ENCODE results near the gene C20orf96. TPM values are rescaled to one million over a fixed set of nuclear protein-coding genes. Genes with fewer than 3 reads are reported as not detected.

Gene C20orf96
- total and polyA plus RNA-seq, 2 of the 4 experiments (the other 2 are of a cell fraction), result 2.0 to 9.8 TPM

DNA sequence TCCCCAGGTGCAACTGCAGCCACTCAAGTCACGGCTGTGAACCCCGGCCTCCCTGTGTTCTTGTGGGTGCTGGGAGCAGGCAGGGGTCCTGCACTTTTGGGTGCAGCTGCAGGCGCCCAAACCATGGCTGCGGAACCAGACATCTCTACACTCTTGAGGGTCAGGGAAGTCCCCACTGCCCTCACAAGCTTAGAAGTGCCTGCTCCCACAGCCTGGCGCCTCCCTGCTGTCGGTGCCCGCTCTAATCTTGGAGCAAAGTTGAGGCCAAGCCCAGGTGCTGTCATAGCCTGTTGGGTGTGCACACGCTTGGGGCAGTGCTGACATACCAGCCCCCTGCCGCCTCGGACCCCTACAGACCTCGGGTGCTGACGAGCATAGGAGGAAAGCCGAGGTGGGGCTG lies 26.8 kb downstream of the C20orf96 start:
- peak overlapping the region; percentile 50 for H2AK9ac ChIP-seq (replicated peaks; ENCODE audit: low read depth, low read length, poor library complexity)
- no peaks in the 10 kb centered on the region; the same call in 1 of the 2 replicates for H3K9me1 ChIP-seq (ENCODE audit: insufficient read depth, low read length)
- no peaks in the 10 kb centered on the region for H3K36me3 ChIP-seq (ENCODE audit: control insufficient read depth, insufficient read depth, low read length)
- H3K4ac ChIP-seq (ENCODE audit: low read depth, low read length), result no peak overlapping the region
- no peak overlapping the region for H2BK20ac ChIP-seq (ENCODE audit: low read depth, low read length)
- H3K27ac ChIP-seq (ENCODE audit: insufficient read depth, low read length), result no peak overlapping the region
- no peaks in the 10 kb centered on the region for H3K9me3 ChIP-seq (ENCODE audit: control insufficient read depth, insufficient read depth, low read length)
- no peak overlapping the region for H4K8ac ChIP-seq (ENCODE audit: low read depth in 2 of 2, low read length in 2 of 2)
- no peak overlapping the region for H2AK5ac ChIP-seq (ENCODE audit: low read depth, low read length)
- H3K23ac ChIP-seq (ENCODE audit: low read depth, low read length), result no peak overlapping the region
- CTCF ChIA-PET, result interaction anchor here (0.5 kb wide), 1 partner anchor 358 kb away, joined by 4 read pairs; no protein-coding TSS in a partner anchor
- no peak overlapping the region for H3K14ac ChIP-seq (replicated peaks; ENCODE audit: low read depth, low read length)
- in situ Hi-C loops (cut with MboI; ENCODE audit: low sequenced_read_pairs), result no loop called here
- no peaks in the 10 kb centered on the region for H4K20me1 ChIP-seq (ENCODE audit: insufficient read depth, low read length)
- no peak for TF ChIP-seq SMC3 (IDR thresholded peaks at IDR 0.05; ENCODE audit: low read depth, low read length)
- no peak for TF ChIP-seq RAD21 (IDR thresholded peaks at IDR 0.05; ENCODE audit: low read length)
- TF ChIP-seq CHD1 (IDR thresholded peaks at IDR 0.05; ENCODE audit: low read depth, low read length), result no peak
- dilution Hi-C loops (cut with HindIII; ENCODE audit: low sequenced_read_pairs, unreplicated experiment), result no loop called here
- H4K91ac ChIP-seq (ENCODE audit: insufficient read depth, low read depth, low read length), result no peak overlapping the region
- ATAC-seq (ENCODE audit: low read depth) (no peak), DNase-seq (no peak)
- no peak overlapping the region for H3K56ac ChIP-seq (ENCODE audit: extremely low read depth, insufficient read depth, low read length)
- POLR2A ChIA-PET (ENCODE audit: unreplicated experiment), result no interaction called here
- H3K4me1 ChIP-seq (ENCODE audit: control insufficient read depth, insufficient read depth, low read length), result no peaks in the 10 kb centered on the region
- H3K79me1 ChIP-seq (ENCODE audit: low read depth in 1 of 2, low read length in 2 of 2), result no peaks in the 10 kb centered on the region
- no peak overlapping the region for H4K5ac ChIP-seq (ENCODE audit: low read depth, low read length)
- H2BK5ac ChIP-seq (ENCODE audit: low read depth, low read length, poor library complexity, severe bottlenecking), result no peak overlapping the region
- peaks cover 10% of the 10 kb centered on the region; the same call in 1 of the 2 replicates for H3K27me3 ChIP-seq (ENCODE audit: control insufficient read depth, insufficient read depth, low read length)
- peak overlapping the region; percentile 23 for H2AFZ ChIP-seq (replicated peaks; ENCODE audit: low read length, poor library complexity)
- intact Hi-C loops (cut with micrococcal nuclease), result no loop called here
- H3K9ac ChIP-seq (ENCODE audit: low read depth, low read length), result no peak overlapping the region
- no peak overlapping the region for H2BK15ac ChIP-seq (ENCODE audit: low read depth, low read length)
- H3K18ac ChIP-seq (ENCODE audit: low read depth, low read length), result no peak overlapping the region
- no peak overlapping the region for H3K4me2 ChIP-seq (ENCODE audit: low read depth, low read length)
- no peak overlapping the region for H3K4me3 ChIP-seq (ENCODE audit: insufficient read depth, low read depth, low read length)
- no TSS peak for BruUV-seq (replicated peaks)
- 60% methylated on average over 1 of the region's 13 CpGs; no CpG with 5 or more reads in 1 of the 2 experiments for WGBS, 2 experiments (ENCODE audit: extremely low coverage in 2 of 2, insufficient read length in 1 of 2)
- H2BK120ac ChIP-seq (ENCODE audit: low read depth, low read length), result no peak overlapping the region
